Smooth muscle cell (in vitro differentiated cells): ENCODE data around the gene PLK1. TPM values are rescaled to one million over a fixed set of nuclear protein-coding genes. Genes with fewer than 3 reads are reported as not detected.

Experiments
- DNase-seq: peaks from one replicate; lab custom pipeline; 2025; ENCODE audit not compliant: unreplicated experiment; lab: John Stamatoyannopoulos, UW
- H2AFZ ChIP-seq: fragments of 200-600 bp; sonication (generic); 2 replicates; pipeline ENCODE4 v1.6.0; 2016; ENCODE audit warnings: antibody characterized with exemption, low read depth, mild to moderate bottlenecking
- H3F3A ChIP-seq: fragments of 200-600 bp; sonication (generic); 2 replicates; pipeline ENCODE4 v1.6.0; 2017; ENCODE audit warnings: antibody characterized with exemption, low read depth
- H3K27ac ChIP-seq: fragments of 200-600 bp; sonication (generic); 2 replicates; pipeline ENCODE4 v1.5.1; 2016; ENCODE audit warnings: low read depth, mild to moderate bottlenecking
- H3K27me3 ChIP-seq: fragments of 200-600 bp; sonication (generic); 2 replicates; pipeline ENCODE4 v1.6.1; 2016; ENCODE audit warnings: low read depth, mild to moderate bottlenecking
- H3K36me3 ChIP-seq: fragments of 200-600 bp; sonication (generic); 2 replicates; pipeline ENCODE4 v1.5.1; 2016; ENCODE audit warnings: low read depth
- H3K4me1 ChIP-seq: fragments of 200-600 bp; sonication (generic); 2 replicates; pipeline ENCODE4 v1.5.1; 2016; ENCODE audit warnings: low read depth
- H3K4me2 ChIP-seq: fragments of 200-600 bp; sonication (generic); 2 replicates; pipeline ENCODE4 v1.6.0; 2016; ENCODE audit warnings: mild to moderate bottlenecking
- H3K4me3 ChIP-seq: fragments of 200-600 bp; sonication (generic); 2 replicates; pipeline ENCODE4 v1.5.1; 2016; ENCODE audit warnings: mild to moderate bottlenecking
- H3K79me2 ChIP-seq: fragments of 200-600 bp; sonication (generic); 2 replicates; pipeline ENCODE4 v1.6.0; 2016; ENCODE audit warnings: low read depth, mild to moderate bottlenecking
- H3K9ac ChIP-seq: fragments of 200-600 bp; sonication (generic); 2 replicates; pipeline ENCODE4 v1.6.0; 2016; ENCODE audit warnings: low read depth
- H3K9me3 ChIP-seq: fragments of 200-600 bp; sonication (generic); replicated peaks from 2 replicates; pipeline ENCODE4 v1.5.1; 2016; ENCODE audit warnings: low read depth
- H4K20me1 ChIP-seq: fragments of 200-600 bp; sonication (generic); 2 replicates; pipeline ENCODE4 v1.6.0; 2016; ENCODE audit warnings: low read depth
- CTCF ChIP-seq: fragments of 200-600 bp; sonication (generic); IDR thresholded peaks from 2 replicates; pipeline ENCODE4 v1.5.1; 2017; ENCODE audit warnings: borderline replicate concordance, mild to moderate bottlenecking, antibody characterized with exemption; ENCODE audit not compliant: insufficient read depth, poor library complexity, severe bottlenecking
- WGBS: methylation state at CpG from one replicate; pipeline ENCODE4 v1.1.7; 2016; ENCODE audit warnings: low lambda C conversion rate; 5-methylcytosine and 5-hydroxymethylcytosine counted together
- polyA plus RNA-seq: library from polyadenylated mRNA; unstranded; fragments of >200 nt; fragmentation: Nextera tagmentation; extraction: Ambion mirVana; gene quantifications from 2 replicates; pipeline ENCODE4 v1.2.1, GENCODE V29; 2016
- total RNA-seq: library from RNA; depleted of rRNA; stranded (reverse); fragments of >200 nt; gene quantifications from 2 replicates; pipeline ENCODE4 v1.2.3, GENCODE V29; 2014

The PLK1 gene
- total and polyA plus RNA-seq, 2 experiments from 2014 or later: 15.5 to 29.7 TPM

GRCh38 chr16:23709536-23709935, 30.8 kb downstream of the PLK1 start:
- no peak for DNase-seq
- no peak overlapping the region for H3K4me2 ChIP-seq
- H3K9me3 ChIP-seq: no peaks in the 10 kb centered on the region
- H3K27me3 ChIP-seq: peaks cover 41% of the 10 kb centered on the region
- no peak overlapping the region for H2AFZ ChIP-seq
- no peaks in the 10 kb centered on the region for H3K79me2 ChIP-seq
- no peaks in the 10 kb centered on the region for H3F3A ChIP-seq
- no peaks in the 10 kb centered on the region for H4K20me1 ChIP-seq
- no peaks in the 10 kb centered on the region for H3K36me3 ChIP-seq
- H3K27ac ChIP-seq: no peak overlapping the region
- no peak overlapping the region for H3K9ac ChIP-seq
- H3K4me1 ChIP-seq: no peaks in the 10 kb centered on the region
- no peak for TF ChIP-seq CTCF
- H3K4me3 ChIP-seq: no peak overlapping the region

GRCh38 chr16:23710008-23710407, 31.3 kb downstream of the PLK1 start:
- H3K4me1 ChIP-seq: no peaks in the 10 kb centered on the region
- H3F3A ChIP-seq: no peaks in the 10 kb centered on the region
- no peaks in the 10 kb centered on the region for H4K20me1 ChIP-seq
- H3K79me2 ChIP-seq: no peaks in the 10 kb centered on the region
- TF ChIP-seq CTCF: no peak
- WGBS: 85% methylated on average over 2 of the region's 2 CpGs
- no peak overlapping the region for H3K4me2 ChIP-seq
- H3K9ac ChIP-seq: no peak overlapping the region
- no peaks in the 10 kb centered on the region for H3K36me3 ChIP-seq
- H3K9me3 ChIP-seq: no peaks in the 10 kb centered on the region
- no peak overlapping the region for H2AFZ ChIP-seq
- peaks cover 46% of the 10 kb centered on the region for H3K27me3 ChIP-seq
- no peak for DNase-seq
- no peak overlapping the region for H3K4me3 ChIP-seq
- H3K27ac ChIP-seq: no peak overlapping the region

- H3K4me2 ChIP-seq: no peak overlapping the region
- 86% methylated on average over 3 of the region's 3 CpGs for WGBS
- H3K9ac ChIP-seq: no peak overlapping the region
- no peaks in the 10 kb centered on the region for H3K36me3 ChIP-seq
- no peak for TF ChIP-seq CTCF
- H3F3A ChIP-seq: no peaks in the 10 kb centered on the region
- no peak overlapping the region for H3K27ac ChIP-seq
- H3K9me3 ChIP-seq: no peaks in the 10 kb centered on the region
- H3K4me3 ChIP-seq: no peak overlapping the region
- no peak overlapping the region for H2AFZ ChIP-seq
- DNase-seq: no peak
- H3K79me2 ChIP-seq: no peaks in the 10 kb centered on the region
- peaks cover 51% of the 10 kb centered on the region for H3K27me3 ChIP-seq
- no peaks in the 10 kb centered on the region for H3K4me1 ChIP-seq
- no peaks in the 10 kb centered on the region for H4K20me1 ChIP-seq
Measured at GRCh38 chr16:23710504-23710903, 31.8 kb downstream of the PLK1 start.

- no peaks in the 10 kb centered on the region for H3K79me2 ChIP-seq
- no peaks in the 10 kb centered on the region for H4K20me1 ChIP-seq
- no peaks in the 10 kb centered on the region for H3K4me1 ChIP-seq
- H3F3A ChIP-seq: no peaks in the 10 kb centered on the region
- no peak overlapping the region for H3K4me2 ChIP-seq
- TF ChIP-seq CTCF: no peak
- H3K36me3 ChIP-seq: no peaks in the 10 kb centered on the region
- DNase-seq: no peak
- no peak overlapping the region for H3K9ac ChIP-seq
- no peak overlapping the region for H3K4me3 ChIP-seq
- H3K9me3 ChIP-seq: no peaks in the 10 kb centered on the region
- 94% methylated on average over 4 of the region's 4 CpGs for WGBS
- H3K27me3 ChIP-seq: peaks cover 57% of the 10 kb centered on the region
- no peak overlapping the region for H3K27ac ChIP-seq
- H2AFZ ChIP-seq: no peak overlapping the region
Measured at GRCh38 chr16:23711785-23712184, 33.1 kb downstream of the PLK1 start.
